ENCODE results near the gene DNAAF6. TPM values are rescaled to one million over a fixed set of nuclear protein-coding genes. Genes with fewer than 3 reads are reported as not detected.
"Not testable (repeated sequence)": the region's sequence is repeated elsewhere in the genome, so short reads cannot be mapped to it uniquely, and the experiment has no call there.

The DNAAF6 gene
- total RNA-seq, 1 donor from 2014 or later = not detected

DNA sequence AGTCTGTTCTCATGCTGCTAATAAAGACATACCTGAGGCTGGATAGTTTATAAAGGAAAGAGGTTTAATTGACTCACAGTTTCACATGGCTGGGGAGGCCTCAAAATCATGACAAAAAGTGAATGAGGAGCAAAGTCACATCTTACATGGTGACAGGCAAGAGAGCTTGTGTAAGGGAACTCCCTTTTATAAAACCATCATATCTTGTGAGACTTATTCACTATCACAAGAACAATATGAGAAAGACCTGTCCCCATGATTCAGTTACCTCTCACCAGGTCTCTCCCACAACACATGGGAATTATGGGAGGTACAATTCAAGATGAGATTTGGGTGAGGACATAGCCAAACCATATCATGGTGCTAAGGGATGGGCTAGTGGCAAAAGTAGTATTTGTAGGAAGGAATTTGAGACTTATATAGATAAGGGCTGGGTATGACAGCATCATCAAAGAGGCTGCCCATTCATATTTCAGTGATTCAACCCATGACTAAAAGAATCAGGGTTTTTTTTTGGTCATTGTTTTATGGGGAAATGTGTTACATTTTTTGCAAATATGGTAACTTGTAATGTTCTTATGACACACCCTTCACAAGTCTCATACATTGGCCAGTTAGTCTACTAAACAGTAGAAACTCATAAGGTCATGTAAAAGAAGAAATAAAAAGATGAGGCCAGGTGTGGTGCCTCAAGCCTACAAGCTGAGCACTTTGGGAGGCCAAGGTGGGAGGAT is 34.9 kb upstream of the DNAAF6 start:
- no peaks in the 10 kb centered on the region for H3K4me1 Mint-ChIP-seq (ENCODE audit: low read depth, unreplicated experiment)
- no peaks in the 10 kb centered on the region for H3K79me2 ChIP-seq (ENCODE audit: insufficient read depth, low read length)
- no peaks in the 10 kb centered on the region for H3K27me3 ChIP-seq (ENCODE audit: insufficient read depth, low read length)
- no peaks in the 10 kb centered on the region for H3K9me3 ChIP-seq (ENCODE audit: insufficient read depth, low read depth, low read length)
- no peak overlapping the region for H3K27ac ChIP-seq (ENCODE audit: low read depth, low read length)
- H3K4me2 ChIP-seq (ENCODE audit: low read length) = no peak overlapping the region
- no peak overlapping the region for H3K9ac ChIP-seq (ENCODE audit: low read length)
- no peak overlapping the region for H3K4me3 Mint-ChIP-seq (ENCODE audit: unreplicated experiment)
- H2AFZ ChIP-seq (ENCODE audit: low read depth, low read length) = no peak overlapping the region
- no peak overlapping the region for H3K27ac Mint-ChIP-seq (ENCODE audit: unreplicated experiment)
- no peak for TF ChIP-seq EZH2 (IDR thresholded peaks at IDR 0.05; ENCODE audit: insufficient read depth, low read length)
- TF ChIP-seq, protein P1, sequence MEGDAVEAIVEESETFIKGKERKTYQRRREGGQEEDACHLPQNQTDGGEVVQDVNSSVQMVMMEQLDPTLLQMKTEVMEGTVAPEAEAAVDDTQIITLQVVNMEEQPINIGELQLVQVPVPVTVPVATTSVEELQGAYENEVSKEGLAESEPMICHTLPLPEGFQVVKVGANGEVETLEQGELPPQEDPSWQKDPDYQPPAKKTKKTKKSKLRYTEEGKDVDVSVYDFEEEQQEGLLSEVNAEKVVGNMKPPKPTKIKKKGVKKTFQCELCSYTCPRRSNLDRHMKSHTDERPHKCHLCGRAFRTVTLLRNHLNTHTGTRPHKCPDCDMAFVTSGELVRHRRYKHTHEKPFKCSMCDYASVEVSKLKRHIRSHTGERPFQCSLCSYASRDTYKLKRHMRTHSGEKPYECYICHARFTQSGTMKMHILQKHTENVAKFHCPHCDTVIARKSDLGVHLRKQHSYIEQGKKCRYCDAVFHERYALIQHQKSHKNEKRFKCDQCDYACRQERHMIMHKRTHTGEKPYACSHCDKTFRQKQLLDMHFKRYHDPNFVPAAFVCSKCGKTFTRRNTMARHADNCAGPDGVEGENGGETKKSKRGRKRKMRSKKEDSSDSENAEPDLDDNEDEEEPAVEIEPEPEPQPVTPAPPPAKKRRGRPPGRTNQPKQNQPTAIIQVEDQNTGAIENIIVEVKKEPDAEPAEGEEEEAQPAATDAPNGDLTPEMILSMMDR (IDR thresholded peaks at IDR 0.05; ENCODE audit: insufficient read depth, low read depth, low read length) = no peak
- H3K4me1 ChIP-seq (ENCODE audit: insufficient read depth, low read length) = no peaks in the 10 kb centered on the region
- H3K9me3 Mint-ChIP-seq (ENCODE audit: unreplicated experiment) = no peaks in the 10 kb centered on the region
- no peak for DNase-seq (ENCODE audit: low read depth)
- no peaks in the 10 kb centered on the region for H3K36me3 ChIP-seq (ENCODE audit: insufficient read depth, low read length)
- FAIRE-seq = peak; percentile 81
- no peaks in the 10 kb centered on the region for H3K27me3 Mint-ChIP-seq (ENCODE audit: low read depth, unreplicated experiment)
- no peaks in the 10 kb centered on the region for H4K20me1 ChIP-seq (ENCODE audit: insufficient read depth, low read length)
- H3K36me3 Mint-ChIP-seq (ENCODE audit: low read depth, unreplicated experiment) = no peaks in the 10 kb centered on the region
- no peak overlapping the region for H3K4me3 ChIP-seq (ENCODE audit: insufficient read depth, low read depth, low read length)

DNA sequence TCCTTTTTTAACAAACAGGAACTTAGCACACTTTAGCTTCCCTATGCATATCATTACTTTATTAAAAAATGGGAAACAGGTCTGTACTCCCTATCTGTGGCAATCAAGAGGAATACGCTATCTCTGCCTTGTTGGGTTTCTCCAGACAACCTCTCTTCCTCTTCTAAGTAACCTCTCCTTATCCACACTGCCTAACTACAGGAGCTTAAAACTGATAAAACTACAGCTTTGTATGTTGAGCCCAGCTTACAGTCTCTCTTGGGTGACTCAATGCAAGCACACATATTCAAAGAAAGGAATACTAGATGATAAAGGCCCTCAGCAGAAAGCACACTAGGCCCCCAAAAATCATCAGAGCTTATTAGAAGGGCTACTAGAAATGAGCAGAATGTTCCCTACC is 9.1 kb upstream of the DNAAF6 start:
- no peak overlapping the region for H3K4me3 Mint-ChIP-seq (ENCODE audit: unreplicated experiment)
- H3K79me2 ChIP-seq (ENCODE audit: insufficient read depth, low read length) = no peaks in the 10 kb centered on the region
- no peaks in the 10 kb centered on the region for H3K36me3 Mint-ChIP-seq (ENCODE audit: low read depth, unreplicated experiment)
- H3K4me1 Mint-ChIP-seq (ENCODE audit: low read depth, unreplicated experiment) = no peaks in the 10 kb centered on the region
- FAIRE-seq (no peak), DNase-seq (ENCODE audit: low read depth) (no peak)
- no peaks in the 10 kb centered on the region for H3K9me3 ChIP-seq (ENCODE audit: insufficient read depth, low read depth, low read length)
- no peak overlapping the region for H2AFZ ChIP-seq (ENCODE audit: low read depth, low read length)
- no peaks in the 10 kb centered on the region for H4K20me1 ChIP-seq (ENCODE audit: insufficient read depth, low read length)
- no peaks in the 10 kb centered on the region for H3K27me3 ChIP-seq (ENCODE audit: insufficient read depth, low read length)
- H3K9me3 Mint-ChIP-seq (ENCODE audit: unreplicated experiment) = no peaks in the 10 kb centered on the region
- no peaks in the 10 kb centered on the region for H3K4me1 ChIP-seq (ENCODE audit: insufficient read depth, low read length)
- TF ChIP-seq, protein P1 (IDR thresholded peaks at IDR 0.05; ENCODE audit: insufficient read depth, low read depth, low read length) = no peak
- no peak for TF ChIP-seq EZH2 (IDR thresholded peaks at IDR 0.05; ENCODE audit: insufficient read depth, low read length)
- H3K27ac Mint-ChIP-seq (ENCODE audit: unreplicated experiment) = no peak overlapping the region
- no peak overlapping the region for H3K4me3 ChIP-seq (ENCODE audit: insufficient read depth, low read depth, low read length)
- no peaks in the 10 kb centered on the region for H3K36me3 ChIP-seq (ENCODE audit: insufficient read depth, low read length)
- no peaks in the 10 kb centered on the region for H3K27me3 Mint-ChIP-seq (ENCODE audit: low read depth, unreplicated experiment)
- H3K4me2 ChIP-seq (ENCODE audit: low read length) = no peak overlapping the region
- H3K9ac ChIP-seq (ENCODE audit: low read length) = no peak overlapping the region
- no peak overlapping the region for H3K27ac ChIP-seq (ENCODE audit: low read depth, low read length)

DNA sequence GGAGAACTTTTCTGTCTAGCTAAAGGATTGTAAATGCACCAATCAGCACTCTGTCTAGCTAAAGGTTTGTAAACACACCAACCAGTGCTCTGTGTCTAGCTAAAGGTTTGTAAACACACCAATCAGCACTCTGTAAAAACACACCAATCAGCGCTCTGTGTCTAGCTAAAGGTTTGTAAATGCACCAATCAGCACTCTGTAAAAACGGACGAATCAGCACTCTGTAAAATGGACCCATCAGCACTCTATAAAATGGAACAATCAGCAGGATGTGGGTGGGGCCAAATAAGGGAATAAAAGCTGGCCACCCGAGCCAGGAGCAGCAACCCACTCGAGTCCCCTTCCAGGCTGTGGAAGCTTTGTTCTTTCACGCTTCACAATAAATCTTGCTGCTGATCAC is 8.3 kb upstream of the DNAAF6 start:
- H3K4me3 Mint-ChIP-seq (ENCODE audit: unreplicated experiment); H3K79me2 ChIP-seq (ENCODE audit: insufficient read depth, low read length); H3K27ac Mint-ChIP-seq (ENCODE audit: unreplicated experiment); H3K4me1 Mint-ChIP-seq (ENCODE audit: low read depth, unreplicated experiment); H3K27me3 ChIP-seq (ENCODE audit: insufficient read depth, low read length); H3K9me3 Mint-ChIP-seq (ENCODE audit: unreplicated experiment); H3K4me3 ChIP-seq (ENCODE audit: insufficient read depth, low read depth, low read length); H3K4me2 ChIP-seq (ENCODE audit: low read length); H3K9me3 ChIP-seq (ENCODE audit: insufficient read depth, low read depth, low read length); H3K4me1 ChIP-seq (ENCODE audit: insufficient read depth, low read length); FAIRE-seq; DNase-seq (ENCODE audit: low read depth); H3K27ac ChIP-seq (ENCODE audit: low read depth, low read length); H3K36me3 ChIP-seq (ENCODE audit: insufficient read depth, low read length); H3K36me3 Mint-ChIP-seq (ENCODE audit: low read depth, unreplicated experiment); H2AFZ ChIP-seq (ENCODE audit: low read depth, low read length); H3K9ac ChIP-seq (ENCODE audit: low read length); H4K20me1 ChIP-seq (ENCODE audit: insufficient read depth, low read length); H3K27me3 Mint-ChIP-seq (ENCODE audit: low read depth, unreplicated experiment): not testable (repeated sequence)
